HUES64 (cell line): Measurements from ENCODE around the gene JAML.
A peak's percentile ranks its signal among the peaks of the same experiment; 100 is the strongest.

ENCODE experiments used
- H3K27ac ChIP-seq: 2 replicates; pipeline ENCODE4 v1.7.0; 2013; ENCODE audit warnings: low read depth, low read length, inconsistent platforms
- H3K27me3 ChIP-seq: 2 replicates; pipeline ENCODE4 v1.6.1; 2013; ENCODE audit warnings: mild to moderate bottlenecking, low read length; ENCODE audit not compliant: insufficient read depth
- H3K36me3 ChIP-seq: 2 replicates; pipeline ENCODE4 v1.6.1; 2013; ENCODE audit warnings: mild to moderate bottlenecking, low read length; ENCODE audit not compliant: insufficient read depth
- H3K4me1 ChIP-seq: 2 replicates; pipeline ENCODE4 v1.6.1; 2013; ENCODE audit warnings: mild to moderate bottlenecking, low read length, moderate library complexity; ENCODE audit not compliant: insufficient read depth
- H3K4me3 ChIP-seq: 2 replicates; pipeline ENCODE4 v1.5.1; 2013; ENCODE audit warnings: mild to moderate bottlenecking, low read length, moderate library complexity
- H3K9ac ChIP-seq: 2 replicates; pipeline ENCODE4 v1.6.1; 2013; ENCODE audit warnings: mild to moderate bottlenecking, low read depth, low read length
- H3K9me3 ChIP-seq: 2 replicates; pipeline ENCODE4 v1.6.1; 2013; ENCODE audit warnings: low read depth, low read length; ENCODE audit not compliant: insufficient read depth
- WGBS: fragments of 150-250, 120-280 bp; methylation state at CpG from one replicate; pipeline ENCODE4 v1.1.7; 2013; ENCODE audit warnings: missing lambda C conversion rate; 5-methylcytosine and 5-hydroxymethylcytosine counted together

JAML gene

DNA sequence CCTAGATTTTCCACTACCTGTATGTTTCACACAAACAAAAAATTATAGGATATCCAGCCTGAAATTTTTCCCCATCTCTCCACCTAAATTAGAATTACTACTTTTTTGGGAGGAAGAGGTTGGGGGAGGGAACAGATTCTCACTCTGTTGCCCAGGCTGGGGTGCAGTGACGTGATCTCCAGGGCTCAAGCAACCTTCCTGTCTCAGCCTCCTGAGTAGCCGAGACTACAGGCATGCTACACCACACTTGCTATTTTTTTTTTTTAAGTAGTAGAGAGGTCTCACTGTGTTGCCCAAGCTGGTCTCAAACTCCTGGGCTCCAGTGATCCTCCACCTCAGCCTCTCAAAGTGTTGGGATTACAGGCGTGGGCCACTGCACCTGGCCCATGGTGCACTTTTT lies 9.5 kb downstream of the JAML start:
- H3K4me1 ChIP-seq: peaks cover 38% of the 10 kb centered on the region
- no peak overlapping the region for H3K9ac ChIP-seq
- H3K27me3 ChIP-seq: no peaks in the 10 kb centered on the region
- H3K9me3 ChIP-seq: no peaks in the 10 kb centered on the region
- no peak overlapping the region for H3K27ac ChIP-seq
- no peaks in the 10 kb centered on the region for H3K36me3 ChIP-seq
- 90% methylated on average over 3 of the region's 3 CpGs for WGBS
- H3K4me3 ChIP-seq: no peak overlapping the region

DNA sequence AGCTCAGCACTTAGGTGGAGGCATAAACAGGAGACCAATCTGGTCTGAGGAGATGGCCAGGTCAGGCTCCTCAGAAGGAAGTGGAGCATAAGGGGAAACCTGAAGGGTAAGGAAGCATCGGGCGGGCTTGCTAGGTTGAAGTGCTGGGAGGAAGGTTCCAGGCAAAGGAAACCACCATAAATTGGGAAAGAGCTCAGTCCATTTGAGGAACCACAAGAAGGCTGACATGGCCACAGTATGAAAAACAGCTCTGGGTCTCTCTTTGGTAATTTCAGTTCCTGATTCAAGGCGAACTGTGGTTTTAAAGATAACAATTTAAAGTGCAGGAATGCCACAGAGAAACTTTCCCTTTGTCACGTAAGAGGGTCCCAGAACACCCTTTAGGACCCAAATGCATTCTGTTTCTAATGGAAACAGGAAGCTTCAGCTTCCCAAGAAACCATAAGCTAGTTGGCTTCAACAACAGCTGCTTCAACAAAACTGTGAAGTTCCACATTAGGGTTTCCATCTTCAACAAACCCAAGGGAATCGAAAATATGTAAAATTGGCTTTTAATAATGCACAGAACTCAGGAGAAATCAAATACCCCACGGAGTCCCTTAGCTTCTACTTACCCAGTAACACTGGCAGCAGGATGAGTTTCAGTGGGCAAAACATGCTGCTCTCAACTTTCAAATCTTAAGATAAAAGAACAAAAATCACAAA lies 10.4 kb downstream of the JAML start:
- H3K9me3 ChIP-seq: no peaks in the 10 kb centered on the region
- WGBS: 86% methylated on average over 6 of the region's 6 CpGs
- H3K4me3 ChIP-seq: no peak overlapping the region
- H3K9ac ChIP-seq: no peak overlapping the region
- no peaks in the 10 kb centered on the region for H3K27me3 ChIP-seq
- H3K4me1 ChIP-seq: peaks cover 42% of the 10 kb centered on the region
- no peak overlapping the region for H3K27ac ChIP-seq
- no peaks in the 10 kb centered on the region for H3K36me3 ChIP-seq

DNA sequence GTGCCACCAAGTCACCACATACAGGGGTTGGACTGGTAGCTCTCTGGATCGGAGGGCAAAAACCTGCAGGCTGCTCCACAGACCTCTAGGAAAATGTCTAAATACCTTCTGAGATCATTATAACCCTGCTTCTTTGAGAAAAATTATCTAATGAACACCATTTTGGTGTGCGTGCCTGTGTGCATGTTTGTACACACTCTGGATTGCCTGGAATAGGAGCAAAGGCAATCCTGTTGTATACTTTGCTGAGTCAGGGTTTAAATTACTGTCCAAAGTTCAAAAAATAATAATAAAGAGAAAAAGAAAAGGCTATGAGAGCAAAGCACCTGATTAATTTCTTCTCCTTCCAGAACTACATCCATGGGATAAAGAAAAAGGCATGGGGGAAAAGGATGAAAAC lies 11.0 kb downstream of the JAML start:
- WGBS: 100% methylated on average over 2 of the region's 2 CpGs
- H3K9me3 ChIP-seq: no peaks in the 10 kb centered on the region
- no peaks in the 10 kb centered on the region for H3K27me3 ChIP-seq
- H3K9ac ChIP-seq: no peak overlapping the region
- H3K36me3 ChIP-seq: no peaks in the 10 kb centered on the region
- peaks cover 42% of the 10 kb centered on the region for H3K4me1 ChIP-seq
- no peak overlapping the region for H3K4me3 ChIP-seq
- no peak overlapping the region for H3K27ac ChIP-seq

DNA sequence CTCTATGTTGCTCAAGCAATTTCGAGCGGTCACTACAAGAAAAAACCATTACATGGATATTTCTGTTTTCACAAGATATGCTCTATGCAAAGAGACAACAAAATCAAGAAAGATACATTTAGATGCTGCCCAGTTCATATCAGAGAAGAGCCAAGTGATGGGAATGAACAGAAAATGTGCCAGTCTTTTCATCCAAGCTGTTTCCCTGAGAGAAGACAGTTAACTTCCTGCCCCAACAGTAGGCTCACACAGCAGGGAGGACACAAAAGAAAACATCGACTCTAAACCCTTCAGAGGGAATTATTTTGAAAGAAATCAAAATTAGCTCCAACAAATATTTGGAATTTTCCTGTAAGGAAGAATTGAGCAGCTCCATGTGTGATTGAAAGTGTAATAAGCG lies 11.6 kb downstream of the JAML start:
- Histone ChIP-seq H3K27me3 (no peaks in the 10 kb centered on the region), H3K4me1 (peaks cover 42% of the 10 kb centered on the region), H3K36me3 (no peaks in the 10 kb centered on the region), H3K27ac (peak overlapping the region; percentile 70), H3K9me3 (no peaks in the 10 kb centered on the region), H3K4me3 (no peak overlapping the region), H3K9ac (no peak overlapping the region)
- 91% methylated on average over 3 of the region's 4 CpGs for WGBS

DNA sequence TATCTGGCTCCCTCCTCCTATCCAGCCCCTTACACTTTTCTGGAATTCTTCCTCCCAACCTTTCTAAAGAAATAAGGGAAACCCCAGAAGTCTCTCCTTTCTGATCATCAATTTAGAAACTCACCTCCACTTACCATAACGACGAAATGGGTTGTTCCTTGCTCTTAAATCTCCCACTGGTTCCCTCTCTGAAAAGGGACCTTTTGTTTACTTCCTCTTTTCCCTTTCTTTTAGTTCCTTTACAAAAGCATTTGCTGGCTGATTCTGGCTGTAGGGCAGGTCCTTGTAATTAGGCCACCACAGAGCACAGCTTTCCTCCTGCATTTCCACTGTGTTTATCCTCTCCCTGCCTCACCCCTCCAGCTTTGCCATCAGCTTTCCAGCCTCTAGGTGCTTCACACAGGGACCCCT lies 12.0 kb downstream of the JAML start:
- WGBS: 58% methylated on average over 2 of the region's 2 CpGs
- no peaks in the 10 kb centered on the region for H3K27me3 ChIP-seq
- H3K27ac ChIP-seq: peak overlapping the region; percentile 70
- H3K9ac ChIP-seq: no peak overlapping the region
- peaks cover 42% of the 10 kb centered on the region for H3K4me1 ChIP-seq
- no peak overlapping the region for H3K4me3 ChIP-seq
- no peaks in the 10 kb centered on the region for H3K9me3 ChIP-seq
- no peaks in the 10 kb centered on the region for H3K36me3 ChIP-seq

DNA sequence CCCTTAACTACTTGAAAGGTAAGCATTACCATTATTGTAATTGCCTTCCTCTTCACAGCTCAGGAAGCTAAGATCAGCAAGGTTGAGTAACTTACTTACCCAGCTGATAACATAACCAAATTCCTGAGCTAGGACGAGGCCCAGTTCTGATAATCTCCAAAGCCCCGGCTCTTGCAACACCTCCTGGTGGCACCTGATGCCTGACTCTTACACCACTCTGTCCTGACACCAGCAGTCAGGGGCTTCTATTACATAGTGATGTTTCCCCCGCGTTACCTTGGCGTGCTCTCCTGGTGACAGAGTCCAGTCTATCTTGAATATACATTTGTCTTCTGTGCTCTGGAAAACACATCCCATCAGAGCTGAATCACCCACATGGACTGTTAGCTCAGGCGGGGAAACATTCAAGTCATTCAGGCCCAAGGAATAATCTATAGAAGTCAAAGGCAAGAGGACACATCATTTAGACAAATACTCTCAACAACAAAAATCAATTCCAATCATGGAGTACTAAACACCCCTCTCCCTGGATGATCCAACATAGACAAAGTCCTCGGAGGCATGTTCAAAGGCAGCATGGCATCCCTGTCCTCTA lies 12.6 kb downstream of the JAML start:
- H3K4me1 ChIP-seq: peaks cover 42% of the 10 kb centered on the region
- no peaks in the 10 kb centered on the region for H3K27me3 ChIP-seq
- H3K4me3 ChIP-seq: no peak overlapping the region
- no peak overlapping the region for H3K9ac ChIP-seq
- no peaks in the 10 kb centered on the region for H3K9me3 ChIP-seq
- H3K36me3 ChIP-seq: no peaks in the 10 kb centered on the region
- whole genome bisulfite sequencing: 79% methylated on average over 7 of the region's 7 CpGs
- peak overlapping the region; percentile 53; the same call in 1 of the 2 replicates for H3K27ac ChIP-seq

DNA sequence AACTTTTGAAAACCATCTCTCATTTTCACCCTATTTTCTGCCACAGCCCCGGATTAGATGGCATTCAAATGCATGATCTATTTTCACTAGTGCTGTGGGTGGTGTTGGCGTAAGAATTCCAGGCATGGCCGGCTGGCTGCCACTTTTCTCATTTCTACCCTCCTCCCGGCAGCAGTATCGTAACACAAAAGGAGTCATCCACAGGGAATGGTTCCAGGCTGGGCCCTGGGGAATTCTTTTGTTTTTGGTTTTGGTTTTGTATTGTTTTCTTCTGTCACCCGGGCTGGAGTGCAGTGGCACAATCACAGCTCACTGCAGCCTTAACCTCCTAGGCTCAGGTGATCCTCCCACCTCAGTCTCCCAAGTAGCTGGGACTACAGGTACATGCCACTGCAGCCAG lies 13.8 kb downstream of the JAML start:
- Histone ChIP-seq H3K9ac (no peak overlapping the region), H3K4me3 (no peak overlapping the region), H3K27ac (peak overlapping the region; percentile 53; the same call in 1 of the 2 replicates), H3K27me3 (no peaks in the 10 kb centered on the region), H3K4me1 (peaks cover 46% of the 10 kb centered on the region), H3K36me3 (no peaks in the 10 kb centered on the region), H3K9me3 (no peaks in the 10 kb centered on the region)
- 19% methylated on average over 6 of the region's 6 CpGs for WGBS

DNA sequence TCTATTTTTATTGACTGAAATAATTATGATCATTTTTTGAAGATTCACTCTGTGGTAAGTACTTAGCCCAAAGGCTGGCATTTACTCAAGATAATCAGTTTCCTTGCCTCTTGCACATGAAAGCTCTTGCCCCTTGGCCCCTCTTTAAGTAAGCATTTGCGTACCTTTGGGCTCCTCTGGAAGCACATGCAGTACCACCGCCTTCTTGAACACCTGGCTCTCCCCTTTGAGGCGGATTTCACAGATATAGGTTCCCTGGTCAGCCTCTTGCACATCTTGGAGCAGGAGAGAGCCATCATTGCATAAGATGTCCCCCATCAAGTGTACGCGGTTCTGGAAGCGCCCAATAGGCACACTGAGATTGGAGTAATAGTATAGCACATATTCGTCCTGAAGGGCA lies 14.5 kb downstream of the JAML start:
- H3K4me3 ChIP-seq: no peak overlapping the region
- H3K9ac ChIP-seq: no peak overlapping the region
- peaks cover 46% of the 10 kb centered on the region for H3K4me1 ChIP-seq
- WGBS: 83% methylated on average over 7 of the region's 7 CpGs
- H3K9me3 ChIP-seq: no peaks in the 10 kb centered on the region
- peak overlapping the region; percentile 14; the same call in 1 of the 2 replicates for H3K27ac ChIP-seq
- no peaks in the 10 kb centered on the region for H3K36me3 ChIP-seq
- no peaks in the 10 kb centered on the region for H3K27me3 ChIP-seq

DNA sequence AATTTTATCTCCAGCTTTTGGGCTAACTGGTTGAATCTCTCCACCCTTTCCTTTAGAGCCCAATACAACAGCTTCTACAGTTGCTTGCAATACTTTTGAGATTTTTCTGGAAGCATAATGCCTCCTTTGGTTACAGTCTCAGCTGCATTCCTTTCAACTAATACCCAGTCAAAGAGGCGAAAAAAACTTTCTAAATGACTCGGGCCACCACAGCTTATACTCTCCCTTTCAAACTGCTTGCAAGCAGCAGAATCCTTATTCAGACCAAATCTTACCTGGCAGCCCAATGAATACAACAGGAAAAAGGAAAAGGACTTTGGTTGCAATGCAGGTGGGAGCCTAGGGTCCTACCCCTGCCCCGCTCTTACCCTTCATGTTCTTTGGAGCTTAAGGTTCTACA lies 15.8 kb downstream of the JAML start:
- WGBS: 86% methylated on average over 3 of the region's 3 CpGs
- no peak overlapping the region for H3K9ac ChIP-seq
- no peak overlapping the region for H3K27ac ChIP-seq
- H3K4me3 ChIP-seq: no peak overlapping the region
- no peaks in the 10 kb centered on the region for H3K27me3 ChIP-seq
- no peaks in the 10 kb centered on the region for H3K36me3 ChIP-seq
- no peaks in the 10 kb centered on the region for H3K9me3 ChIP-seq
- peaks cover 42% of the 10 kb centered on the region for H3K4me1 ChIP-seq

DNA sequence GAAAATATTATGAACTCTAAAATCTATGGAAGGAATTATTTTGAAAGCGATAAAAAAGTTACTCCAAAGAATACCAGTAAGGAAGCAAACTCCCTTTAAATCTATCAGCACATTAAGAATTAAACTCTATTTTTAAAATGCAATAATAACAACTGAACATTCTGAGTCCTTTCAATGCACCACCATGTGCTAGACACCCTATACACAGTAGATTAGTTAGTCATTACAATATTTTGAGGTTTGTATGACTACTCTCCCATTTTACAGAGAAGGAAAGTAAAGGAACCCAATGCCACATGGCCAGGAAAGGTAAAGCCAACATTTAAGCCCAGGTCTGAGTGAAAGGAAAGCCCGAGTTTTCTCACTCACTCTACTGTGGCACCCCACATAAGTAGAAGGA lies 17.7 kb downstream of the JAML start:
- WGBS: 71% methylated on average over 1 of the region's 2 CpGs
- Histone ChIP-seq H3K9me3 (no peaks in the 10 kb centered on the region), H3K27ac (no peak overlapping the region), H3K36me3 (no peaks in the 10 kb centered on the region), H3K27me3 (no peaks in the 10 kb centered on the region), H3K4me3 (no peak overlapping the region), H3K4me1 (peaks cover 24% of the 10 kb centered on the region), H3K9ac (no peak overlapping the region)

DNA sequence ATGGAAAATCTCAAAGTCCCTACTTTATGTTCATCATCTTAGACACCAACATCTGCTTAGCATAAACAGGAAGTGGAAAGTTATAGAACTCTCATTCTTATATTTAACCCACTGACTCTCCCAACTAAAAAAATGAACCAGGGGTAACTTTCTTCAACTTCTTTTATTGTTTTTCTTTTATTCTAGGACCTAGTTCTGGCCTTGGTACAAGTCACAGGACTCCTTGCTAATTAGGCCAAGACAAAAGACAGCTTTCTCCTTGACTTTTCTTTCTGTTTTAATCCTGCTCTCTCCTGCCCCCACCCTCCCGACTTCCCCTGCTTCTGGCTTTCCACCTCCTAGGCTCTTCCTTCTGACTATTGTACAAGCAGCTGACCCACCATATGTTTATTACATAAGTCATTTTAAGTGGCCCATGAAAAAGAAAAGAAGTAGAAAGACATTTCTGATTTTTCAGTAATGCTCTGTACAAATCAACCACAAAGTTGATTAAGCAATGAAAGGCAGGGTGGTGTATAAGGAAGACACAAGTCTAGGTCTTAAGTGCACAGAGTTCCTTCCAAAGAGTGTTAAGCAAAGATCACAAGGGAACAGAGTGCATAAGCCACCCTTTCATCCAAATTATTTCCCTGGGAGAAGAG lies 18.3 kb downstream of the JAML start:
- H3K27ac ChIP-seq: no peak overlapping the region
- 59% methylated on average over 1 of the region's 1 CpG for WGBS
- H3K9ac ChIP-seq: no peak overlapping the region
- H3K27me3 ChIP-seq: peaks cover under 1% of the 10 kb centered on the region; the same call in 1 of the 2 replicates
- H3K9me3 ChIP-seq: no peaks in the 10 kb centered on the region
- H3K36me3 ChIP-seq: no peaks in the 10 kb centered on the region
- H3K4me1 ChIP-seq: peaks cover 18% of the 10 kb centered on the region
- H3K4me3 ChIP-seq: no peak overlapping the region
